Suprapubic skin (tissue), 4 donors: ENCODE data around the gene CXCL1. TPM values are rescaled to one million over a fixed set of nuclear protein-coding genes. Genes with fewer than 3 reads are reported as not detected.

Experiments used
- DNase-seq, 2 donors: peaks; one replicate each; pipeline ENCODE4 v3.0.0-alpha.2; 2019; ENCODE audit warnings: low spot score in 2 of 2
- H3K27ac ChIP-seq: fragments of 200-600 bp; sonication (generic); one replicate; pipeline ENCODE4 v1.5.1; 2019
- H3K27me3 ChIP-seq: fragments of 200-600 bp; sonication (generic); one replicate; pipeline ENCODE4 v1.5.1; 2019
- H3K36me3 ChIP-seq: fragments of 200-600 bp; sonication (generic); one replicate; pipeline ENCODE4 v1.5.1; 2019
- H3K4me1 ChIP-seq: fragments of 200-600 bp; sonication (generic); one replicate; pipeline ENCODE4 v1.5.1; 2019
- H3K4me3 ChIP-seq: fragments of 200-600 bp; sonication (generic); one replicate; pipeline ENCODE4 v1.5.1; 2019; ENCODE audit warnings: mild to moderate bottlenecking
- H3K9me3 ChIP-seq: fragments of 200-600 bp; sonication (generic); one replicate; pipeline ENCODE4 v1.5.1; 2019
- EP300 ChIP-seq: sonication (generic); formaldehyde crosslinking; IDR thresholded peaks from one replicate; pipeline ENCODE4 v1.6.1; 2017; ENCODE audit warnings: antibody characterized with exemption
- POLR2A ChIP-seq, 2 donors: fragments of 450-650 bp; IDR thresholded peaks; one replicate each; pipeline ENCODE4 v1.6.1; 2017; ENCODE audit warnings: antibody characterized with exemption in 2 of 2, mild to moderate bottlenecking in 2 of 2, moderate library complexity in 2 of 2
- POLR2AphosphoS5 ChIP-seq, 3 donors: sonication (generic); formaldehyde crosslinking; IDR thresholded peaks; one replicate each; pipeline ENCODE4 v1.6.1; 2017; ENCODE audit warnings: antibody characterized with exemption in 3 of 3
- WGBS: methylation state at CpG from one replicate; pipeline ENCODE4 v1.1.5; 2018; 5-methylcytosine and 5-hydroxymethylcytosine counted together
- total RNA-seq, 4 donors: library from RNA; depleted of rRNA; stranded (reverse); fragments of >200 nt; gene quantifications; one replicate each; pipeline ENCODE4 v1.1.0, GENCODE V29; 2016
- TF ChIP-seq, protein P1 (sequence below), 2 donors: fragments of 200-600 bp in 1 of 2; fragments of 450-650 bp in 1 of 2; sonication (generic) in 1 of 2; IDR thresholded peaks; one replicate each; pipeline ENCODE4 v1.5.1; 2016 to 2019; ENCODE audit warnings: antibody characterized with exemption in 2 of 2, mild to moderate bottlenecking in 1 of 2, moderate library complexity in 1 of 2

Gene CXCL1
- total RNA-seq, 4 donors from 2014 or later: 0.59 to 1.7 TPM; not detected in 2

DNA sequence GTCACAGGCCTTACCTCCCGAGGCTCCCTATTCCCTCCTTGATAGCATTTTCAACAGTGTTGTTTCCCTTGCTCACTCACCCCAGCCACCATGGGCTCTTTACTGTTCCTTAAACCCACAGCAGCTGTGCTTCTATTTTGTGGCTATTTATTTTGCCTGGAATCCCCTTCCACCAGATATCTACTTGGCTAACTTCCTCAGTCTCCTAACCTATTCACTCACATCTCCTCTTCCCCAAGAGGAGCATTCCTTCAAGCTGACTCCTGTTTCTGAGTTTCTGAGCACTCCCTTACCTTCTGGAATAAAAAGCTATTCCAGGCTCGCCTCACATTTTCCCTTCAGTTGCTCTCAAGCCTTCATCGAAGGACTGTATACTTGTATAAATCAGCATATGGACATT lies 50.5 kb downstream of the CXCL1 start:
- Histone ChIP-seq H3K9me3 (no peaks in the 10 kb centered on the region), H3K27ac (no peak overlapping the region), H3K4me1 (no peaks in the 10 kb centered on the region), H3K36me3 (no peaks in the 10 kb centered on the region), H3K27me3 (no peaks in the 10 kb centered on the region), H3K4me3 (no peak overlapping the region)
- no peak for DNase-seq
- no peak for TF ChIP-seq POLR2AphosphoS5 (IDR thresholded peaks at IDR 0.05)
- TF ChIP-seq POLR2A (IDR thresholded peaks at IDR 0.05): no peak
- TF ChIP-seq EP300: no peak
- TF ChIP-seq, protein P1, sequence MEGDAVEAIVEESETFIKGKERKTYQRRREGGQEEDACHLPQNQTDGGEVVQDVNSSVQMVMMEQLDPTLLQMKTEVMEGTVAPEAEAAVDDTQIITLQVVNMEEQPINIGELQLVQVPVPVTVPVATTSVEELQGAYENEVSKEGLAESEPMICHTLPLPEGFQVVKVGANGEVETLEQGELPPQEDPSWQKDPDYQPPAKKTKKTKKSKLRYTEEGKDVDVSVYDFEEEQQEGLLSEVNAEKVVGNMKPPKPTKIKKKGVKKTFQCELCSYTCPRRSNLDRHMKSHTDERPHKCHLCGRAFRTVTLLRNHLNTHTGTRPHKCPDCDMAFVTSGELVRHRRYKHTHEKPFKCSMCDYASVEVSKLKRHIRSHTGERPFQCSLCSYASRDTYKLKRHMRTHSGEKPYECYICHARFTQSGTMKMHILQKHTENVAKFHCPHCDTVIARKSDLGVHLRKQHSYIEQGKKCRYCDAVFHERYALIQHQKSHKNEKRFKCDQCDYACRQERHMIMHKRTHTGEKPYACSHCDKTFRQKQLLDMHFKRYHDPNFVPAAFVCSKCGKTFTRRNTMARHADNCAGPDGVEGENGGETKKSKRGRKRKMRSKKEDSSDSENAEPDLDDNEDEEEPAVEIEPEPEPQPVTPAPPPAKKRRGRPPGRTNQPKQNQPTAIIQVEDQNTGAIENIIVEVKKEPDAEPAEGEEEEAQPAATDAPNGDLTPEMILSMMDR (IDR thresholded peaks at IDR 0.05): no peak
- WGBS: 95% methylated on average over 3 of the region's 3 CpGs

Other genes starting within 250 kb of the CXCL1 start
- 10 to 100 TPM in 3 of 4 donors, 1 to 10 TPM in 1; 6.0 to 15.6 (median 13.5) TPM for gene RASSF6, start 249.0 kb upstream of the CXCL1 start, total RNA-seq
- 1 to 10 TPM in 1 of 4 donors, not detected in 3; 1.5 TPM for gene CXCL8, start 128.8 kb upstream of the CXCL1 start, total RNA-seq
- not detected for gene CXCL6, start 32.7 kb upstream of the CXCL1 start, total RNA-seq
- not detected for gene PF4V1, start 16.1 kb upstream of the CXCL1 start, total RNA-seq
- not detected for gene PF4, start 112.6 kb downstream of the CXCL1 start, total RNA-seq
- not detected for gene PPBP, start 118.8 kb downstream of the CXCL1 start, total RNA-seq
- gene CXCL5, start 129.3 kb downstream of the CXCL1 start, total RNA-seq: not detected
- 1 to 10 TPM in 1 of 4 donors, not detected in 3; 1.0 TPM for gene CXCL3, start 169.3 kb downstream of the CXCL1 start, total RNA-seq
- gene CXCL2, start 229.8 kb downstream of the CXCL1 start, total RNA-seq: 10 to 100 TPM in 1 of 4 donors, 1 to 10 TPM in 3; 3.8 to 15.6 (median 6.9) TPM